ENCODE measurements around the gene MYO10. TPM values are rescaled to one million over a fixed set of nuclear protein-coding genes. Genes with fewer than 3 reads are reported as not detected.
A peak's percentile ranks its signal among the peaks of the same experiment; 100 is the strongest.
"Not testable (repeated sequence)": the region's sequence is repeated elsewhere in the genome, so short reads cannot be mapped to it uniquely, and the experiment has no call there.

Gene MYO10
- 19.7 TPM for total RNA-seq

DNA sequence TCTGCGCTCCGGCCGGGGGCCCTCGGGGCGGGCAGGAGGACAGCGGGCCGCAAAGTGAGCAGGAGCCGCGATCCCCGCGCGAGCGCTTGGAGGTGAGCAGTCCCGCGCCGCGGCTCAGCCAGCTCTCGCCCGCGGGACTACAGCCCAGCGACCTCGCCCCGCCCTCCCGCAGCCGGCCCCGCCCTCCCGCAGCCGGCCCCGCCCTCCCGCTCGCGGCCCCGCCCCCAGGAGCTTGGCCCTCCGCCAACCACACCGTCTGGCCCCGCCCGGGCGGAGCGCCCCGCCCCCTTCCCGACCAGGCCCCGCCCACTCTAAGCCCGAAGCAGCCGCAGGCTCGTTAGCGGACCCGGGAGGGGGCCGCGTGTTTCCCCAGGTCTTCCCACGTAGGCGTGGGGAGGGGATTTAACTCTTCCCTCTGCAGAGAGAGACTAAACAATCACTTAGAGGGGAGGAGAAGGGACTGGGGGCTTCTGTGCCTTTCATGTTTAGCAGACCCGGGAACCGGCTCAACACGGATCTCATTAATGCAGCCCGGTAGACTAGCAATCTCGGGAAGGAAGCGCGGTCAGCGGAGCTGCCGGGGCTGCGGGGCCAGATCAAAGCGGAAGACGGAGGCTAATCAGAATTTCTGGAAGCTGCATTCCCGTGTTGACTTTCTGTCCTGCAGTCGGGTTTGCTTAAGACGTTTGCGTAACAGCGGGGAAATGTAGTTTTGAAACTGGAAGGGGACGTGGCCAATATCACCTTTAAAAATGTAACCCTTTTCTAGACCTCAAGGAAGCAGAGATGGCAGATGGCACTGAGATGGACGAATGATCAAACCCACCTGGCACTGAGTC is at the start of gene MYO10:
Gene MYO10 (minus strand): TSS at position 139 of the 839 bp plus-strand sequence. CDS start 480 bp downstream, outside the sequence.
- peak; percentile 79 for DNase-seq (ENCODE audit: low spot score)

DNA sequence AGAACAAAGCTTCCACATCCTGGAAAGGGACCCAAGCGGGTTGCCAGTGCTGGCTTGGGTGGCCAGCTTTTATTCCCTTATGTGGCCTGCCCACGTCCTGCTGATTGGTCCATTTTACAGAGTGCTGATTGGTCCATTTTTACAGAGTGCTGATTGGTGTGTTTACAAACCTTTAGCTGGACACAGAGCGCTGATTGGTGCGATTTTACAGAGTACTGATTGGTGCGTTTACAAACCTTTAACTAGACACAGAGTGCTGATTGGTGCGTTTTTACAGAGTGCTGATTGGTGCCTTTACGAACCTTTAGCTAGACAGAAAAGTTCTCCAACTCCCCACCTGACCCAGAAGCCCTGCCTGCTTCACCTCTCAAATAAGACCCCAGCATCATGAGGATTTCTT is 49.2 kb upstream of the MYO10 start:
- DNase-seq (ENCODE audit: low spot score), result not testable (repeated sequence)

GRCh38 chr5:16983972-16984371 is 47.9 kb upstream of the MYO10 start:
- DNase-seq (ENCODE audit: low spot score), result no peak

GRCh38 chr5:16983022-16983639 is 47.0 kb upstream of the MYO10 start:
- no peak for DNase-seq (ENCODE audit: low spot score)

DNA sequence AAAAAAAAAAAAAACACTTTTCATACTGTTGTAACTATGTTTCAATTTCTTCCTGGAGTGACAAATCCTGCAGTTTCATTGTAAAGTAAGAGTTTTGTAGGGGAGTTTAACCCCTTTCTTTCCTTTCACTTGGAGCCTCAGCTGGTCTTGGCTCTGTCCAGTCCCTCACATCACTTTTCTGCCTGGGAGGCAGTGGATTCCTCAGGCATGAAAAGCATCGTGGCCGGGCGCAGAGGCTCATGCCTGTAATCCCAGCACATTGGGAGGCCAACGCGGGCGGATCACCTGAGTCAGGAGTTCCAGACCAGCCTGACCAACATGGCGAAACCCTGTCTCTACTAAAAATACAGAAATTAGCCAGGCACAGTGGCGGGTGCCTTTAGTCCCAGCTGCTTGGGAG is 45.6 kb upstream of the MYO10 start:
- no peak for DNase-seq (ENCODE audit: low spot score)

DNA sequence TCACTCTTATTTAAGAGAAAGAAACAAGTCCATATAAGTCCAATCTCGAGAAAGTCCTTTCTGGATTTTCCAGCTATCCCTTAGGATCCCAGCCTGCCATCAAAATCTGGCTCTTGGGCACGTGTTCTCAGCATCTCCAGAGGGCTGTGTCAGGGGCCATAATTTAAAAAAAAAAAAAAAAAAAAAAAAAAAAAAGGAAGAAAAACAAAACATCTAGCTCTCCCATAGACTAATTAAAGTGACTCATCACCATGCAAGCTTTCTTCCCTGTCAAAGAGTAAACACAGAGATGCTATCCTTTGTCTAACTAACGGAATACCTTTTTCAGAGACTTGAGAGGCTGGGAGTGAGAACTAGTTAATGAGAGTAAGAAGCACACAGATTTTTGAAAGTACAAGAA is 44.9 kb upstream of the MYO10 start:
- DNase-seq (ENCODE audit: low spot score), result no peak

DNA sequence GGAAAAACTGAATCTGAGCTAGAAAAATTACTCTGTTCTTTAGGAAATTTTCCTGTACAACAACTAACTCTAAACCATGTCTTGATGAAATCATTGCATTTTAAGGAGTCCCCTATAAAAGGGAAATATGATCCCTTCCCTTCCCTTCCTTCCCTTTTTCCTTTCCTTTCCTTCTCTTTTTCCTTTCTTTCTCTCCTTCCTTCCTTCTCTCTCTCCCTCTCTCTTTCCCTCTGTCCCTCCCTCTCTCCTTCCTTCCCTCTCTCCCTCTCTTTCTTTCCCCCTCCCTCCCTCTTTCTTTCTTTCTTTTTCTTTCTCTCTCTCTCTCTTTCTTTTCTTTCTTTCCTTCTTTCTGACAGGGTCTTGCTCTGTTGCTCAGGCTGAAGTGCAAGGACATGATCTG is 42.2 kb upstream of the MYO10 start:
- DNase-seq (ENCODE audit: low spot score), result no peak

- DNase-seq (ENCODE audit: low spot score), result no peak
Observed at GRCh38 chr5:16976625-16977008, 40.5 kb upstream of the MYO10 start.

- no peak for DNase-seq (ENCODE audit: low spot score)
Observed at GRCh38 chr5:16975950-16976624, 40.0 kb upstream of the MYO10 start.

- no peak for DNase-seq (ENCODE audit: low spot score)
Observed at GRCh38 chr5:16974981-16975380, 38.9 kb upstream of the MYO10 start.

GRCh38 chr5:16970826-16971225 is 34.7 kb upstream of the MYO10 start:
- DNase-seq (ENCODE audit: low spot score), result no peak

- DNase-seq (ENCODE audit: low spot score), result no peak
Observed at GRCh38 chr5:16970260-16970659, 34.2 kb upstream of the MYO10 start.

GRCh38 chr5:16965581-16965980 is 29.5 kb upstream of the MYO10 start:
- no peak for DNase-seq (ENCODE audit: low spot score)

DNA sequence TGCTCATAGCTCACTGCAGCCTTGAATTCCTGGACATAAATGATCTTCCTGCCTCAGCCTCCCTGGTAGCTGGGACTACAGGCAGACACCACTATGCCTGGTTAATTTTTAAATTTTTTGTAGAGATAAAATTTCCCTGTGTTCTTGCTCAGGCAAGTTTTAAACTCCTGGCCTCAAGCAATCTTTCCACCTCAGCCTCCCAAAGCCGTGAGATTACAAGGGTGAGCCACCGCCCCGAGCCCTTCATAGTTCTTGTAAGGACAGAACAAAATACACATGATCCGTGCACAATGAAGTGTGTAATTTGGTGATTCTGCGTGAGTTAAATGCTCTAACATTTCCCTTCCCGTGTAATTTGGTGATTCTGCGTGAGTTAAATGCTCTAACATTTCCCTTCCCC is 27.7 kb upstream of the MYO10 start:
- no peak for DNase-seq (ENCODE audit: low spot score)

- DNase-seq (ENCODE audit: low spot score), result no peak
Observed at GRCh38 chr5:16961131-16961530, 25.0 kb upstream of the MYO10 start.

DNA sequence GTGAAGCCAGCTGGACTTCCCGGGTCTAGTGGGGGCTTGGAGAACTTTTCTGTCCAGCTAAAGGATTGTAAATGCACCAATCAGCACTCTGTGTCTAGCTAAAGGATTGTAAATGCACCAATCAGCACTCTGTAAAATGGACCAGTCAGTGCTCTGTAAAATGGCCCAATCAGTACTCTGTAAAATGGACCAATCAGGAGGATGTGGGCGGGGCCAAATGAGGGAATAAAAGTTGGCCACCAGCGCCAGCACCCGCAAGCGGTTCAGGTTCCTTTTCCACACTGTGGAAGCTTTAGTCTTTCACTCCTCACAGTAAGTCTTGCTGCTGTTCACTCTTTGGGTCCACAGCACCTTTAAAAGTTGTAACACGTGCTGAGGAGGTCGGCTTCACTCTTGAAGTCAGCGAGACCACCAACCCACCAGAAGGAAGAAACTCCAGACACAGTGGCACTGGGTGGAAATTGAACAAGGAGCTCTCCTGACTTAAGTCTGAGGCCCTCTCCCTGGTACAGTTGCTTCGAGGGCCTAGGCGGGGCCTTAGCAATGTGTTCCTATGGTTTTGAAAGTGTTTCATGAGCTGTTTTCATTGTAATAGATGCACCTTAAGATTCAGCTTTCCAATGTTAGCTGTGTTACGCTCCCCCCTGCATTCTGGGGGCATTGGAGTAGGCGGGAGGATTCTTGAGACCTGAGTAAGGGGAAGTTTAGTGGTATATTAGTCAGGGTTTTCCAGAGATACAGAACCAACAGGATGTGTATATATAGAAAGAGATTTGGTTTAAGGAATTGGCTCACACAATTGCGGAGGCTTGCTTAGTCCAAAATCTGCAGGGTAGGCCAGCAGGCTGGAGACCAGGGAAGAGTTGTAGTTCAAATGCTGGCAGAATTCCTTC is 21.5 kb upstream of the MYO10 start:
- DNase-seq (ENCODE audit: low spot score), result no peak

DNA sequence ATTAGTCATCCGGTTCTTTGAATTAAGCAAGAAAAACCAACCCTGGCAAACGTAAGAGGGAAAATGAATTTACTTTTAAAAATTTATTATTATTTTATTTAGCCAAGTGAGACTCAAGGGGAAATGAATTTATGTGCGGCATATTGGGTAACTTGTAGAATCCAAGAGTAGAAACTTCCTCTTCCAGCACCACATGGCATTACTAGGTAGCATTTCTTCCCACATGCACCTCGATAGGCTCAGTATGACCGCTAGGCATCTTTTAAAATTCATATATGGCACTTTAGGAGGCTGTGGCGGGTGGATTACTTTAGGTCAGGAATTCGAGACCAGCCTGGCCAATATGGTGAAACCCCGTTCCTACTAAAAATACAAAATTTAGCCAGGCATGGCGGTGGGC is 17.6 kb upstream of the MYO10 start:
- DNase-seq (ENCODE audit: low spot score), result no peak

DNA sequence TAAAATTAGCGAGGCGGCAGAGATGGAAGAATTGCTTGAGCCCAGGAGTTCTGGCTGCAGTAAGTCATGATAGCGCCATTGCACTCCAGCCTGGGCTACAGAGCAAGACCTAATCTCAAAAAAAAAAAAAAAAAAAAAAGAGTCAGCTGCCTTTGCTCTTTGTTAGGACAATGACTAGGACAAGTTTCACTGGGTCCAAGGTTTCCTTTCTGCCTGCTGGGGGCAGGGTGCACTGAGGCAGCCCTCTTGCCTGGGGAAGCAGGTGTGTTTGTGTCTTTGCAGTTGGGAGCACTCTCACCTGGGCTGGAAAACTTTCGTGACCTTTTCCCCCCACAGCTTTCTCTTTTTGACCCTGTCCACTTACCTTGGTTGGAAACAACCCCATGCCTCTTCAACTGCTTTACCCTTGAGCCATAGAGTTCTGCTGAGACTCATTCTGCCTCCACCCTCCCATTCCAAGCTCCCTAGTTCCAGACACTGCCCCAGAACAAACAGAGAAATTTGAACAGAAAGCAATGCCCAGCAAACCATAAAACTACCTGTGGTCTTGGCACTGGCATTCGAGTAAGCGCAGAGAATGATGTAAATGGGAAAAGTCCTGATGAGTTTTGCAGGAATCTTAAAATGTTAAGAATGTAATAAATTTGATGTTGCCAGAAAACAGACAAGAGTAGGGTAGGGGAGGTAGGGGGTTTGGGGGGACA is 17.0 kb upstream of the MYO10 start:
- DNase-seq (ENCODE audit: low spot score), result no peak

DNA sequence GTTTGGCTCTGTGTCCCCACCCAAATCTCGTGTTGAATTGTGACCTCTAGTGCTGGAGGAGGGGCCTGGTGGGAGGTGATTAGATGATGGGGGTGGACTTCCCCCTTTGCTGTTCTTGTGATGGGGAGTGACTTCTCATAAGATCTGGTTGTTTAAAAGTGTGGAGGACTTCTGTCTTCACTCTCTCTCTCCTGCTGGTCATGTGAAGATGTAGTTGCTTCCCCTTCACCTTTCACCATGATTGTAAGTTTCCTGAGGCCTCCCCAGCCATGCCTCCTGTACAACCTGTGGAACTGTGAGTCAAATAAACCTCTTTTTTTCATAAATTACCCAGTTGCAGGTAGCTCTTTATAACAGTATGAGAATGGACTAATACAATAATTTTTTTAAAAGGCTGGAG is 10.6 kb upstream of the MYO10 start:
- no peak for DNase-seq (ENCODE audit: low spot score)

DNA sequence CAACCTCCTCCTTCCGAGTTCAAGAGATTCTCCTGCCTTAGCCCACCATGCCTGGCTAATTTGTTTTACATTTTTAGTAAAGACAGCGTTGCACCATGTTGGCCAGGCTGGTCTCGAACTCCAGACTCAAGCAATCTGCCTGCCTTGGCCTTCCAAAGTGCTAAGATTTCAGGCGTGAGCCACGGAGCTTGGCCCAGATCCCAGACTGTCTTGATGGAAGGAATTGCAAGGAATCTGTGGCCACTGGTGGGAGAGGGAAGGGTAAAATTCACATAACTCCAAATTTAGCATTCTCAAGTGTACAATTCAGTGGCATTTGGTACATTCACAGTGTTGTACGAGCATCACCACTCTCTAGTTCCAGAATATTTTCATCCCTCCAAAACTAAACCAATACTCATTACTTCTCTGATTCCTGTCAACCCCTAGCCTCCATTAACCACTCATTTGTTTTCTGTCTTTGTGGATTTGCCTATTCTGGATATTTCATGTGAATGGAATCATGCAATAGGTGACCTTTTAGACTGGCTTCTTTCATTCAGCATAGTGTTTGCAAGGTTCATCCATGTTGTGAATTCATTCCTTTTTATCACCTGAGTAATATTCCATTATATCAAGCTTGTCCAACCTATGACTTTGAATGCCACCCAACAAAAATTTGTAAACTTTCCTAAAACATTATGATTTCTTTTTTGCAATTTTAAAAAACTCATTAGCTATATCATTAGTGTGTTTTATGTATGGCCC is 8.9 kb upstream of the MYO10 start:
- no peak for DNase-seq (ENCODE audit: low spot score)

All from ureter (tissue), 1 donor.